ENCODE data around the gene STARD10.

GRCh38 chr11:72750556-72751115, 43.2 kb downstream of the STARD10 start:
- TF ChIP-seq, protein P1, sequence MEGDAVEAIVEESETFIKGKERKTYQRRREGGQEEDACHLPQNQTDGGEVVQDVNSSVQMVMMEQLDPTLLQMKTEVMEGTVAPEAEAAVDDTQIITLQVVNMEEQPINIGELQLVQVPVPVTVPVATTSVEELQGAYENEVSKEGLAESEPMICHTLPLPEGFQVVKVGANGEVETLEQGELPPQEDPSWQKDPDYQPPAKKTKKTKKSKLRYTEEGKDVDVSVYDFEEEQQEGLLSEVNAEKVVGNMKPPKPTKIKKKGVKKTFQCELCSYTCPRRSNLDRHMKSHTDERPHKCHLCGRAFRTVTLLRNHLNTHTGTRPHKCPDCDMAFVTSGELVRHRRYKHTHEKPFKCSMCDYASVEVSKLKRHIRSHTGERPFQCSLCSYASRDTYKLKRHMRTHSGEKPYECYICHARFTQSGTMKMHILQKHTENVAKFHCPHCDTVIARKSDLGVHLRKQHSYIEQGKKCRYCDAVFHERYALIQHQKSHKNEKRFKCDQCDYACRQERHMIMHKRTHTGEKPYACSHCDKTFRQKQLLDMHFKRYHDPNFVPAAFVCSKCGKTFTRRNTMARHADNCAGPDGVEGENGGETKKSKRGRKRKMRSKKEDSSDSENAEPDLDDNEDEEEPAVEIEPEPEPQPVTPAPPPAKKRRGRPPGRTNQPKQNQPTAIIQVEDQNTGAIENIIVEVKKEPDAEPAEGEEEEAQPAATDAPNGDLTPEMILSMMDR (IDR thresholded peaks at IDR 0.05), result no peak
- TF ChIP-seq POLR2A (IDR thresholded peaks at IDR 0.05), result no peak
